Measurements from ENCODE around the gene PRELID2.
"Not testable (repeated sequence)": the region's sequence is repeated elsewhere in the genome, so short reads cannot be mapped to it uniquely, and the experiment has no call there.

The PRELID2 gene

GRCh38 chr5:145872486-145872885 is 37.3 kb upstream of the PRELID2 start:
- H3K9me2 ChIP-seq (replicated peaks; ENCODE audit: low read depth, low read length) = no peaks in the 10 kb centered on the region
- H3K4me1 ChIP-seq (ENCODE audit: insufficient read depth, low read length, poor library complexity, severe bottlenecking) = no peaks in the 10 kb centered on the region
- TF ChIP-seq, protein P1, sequence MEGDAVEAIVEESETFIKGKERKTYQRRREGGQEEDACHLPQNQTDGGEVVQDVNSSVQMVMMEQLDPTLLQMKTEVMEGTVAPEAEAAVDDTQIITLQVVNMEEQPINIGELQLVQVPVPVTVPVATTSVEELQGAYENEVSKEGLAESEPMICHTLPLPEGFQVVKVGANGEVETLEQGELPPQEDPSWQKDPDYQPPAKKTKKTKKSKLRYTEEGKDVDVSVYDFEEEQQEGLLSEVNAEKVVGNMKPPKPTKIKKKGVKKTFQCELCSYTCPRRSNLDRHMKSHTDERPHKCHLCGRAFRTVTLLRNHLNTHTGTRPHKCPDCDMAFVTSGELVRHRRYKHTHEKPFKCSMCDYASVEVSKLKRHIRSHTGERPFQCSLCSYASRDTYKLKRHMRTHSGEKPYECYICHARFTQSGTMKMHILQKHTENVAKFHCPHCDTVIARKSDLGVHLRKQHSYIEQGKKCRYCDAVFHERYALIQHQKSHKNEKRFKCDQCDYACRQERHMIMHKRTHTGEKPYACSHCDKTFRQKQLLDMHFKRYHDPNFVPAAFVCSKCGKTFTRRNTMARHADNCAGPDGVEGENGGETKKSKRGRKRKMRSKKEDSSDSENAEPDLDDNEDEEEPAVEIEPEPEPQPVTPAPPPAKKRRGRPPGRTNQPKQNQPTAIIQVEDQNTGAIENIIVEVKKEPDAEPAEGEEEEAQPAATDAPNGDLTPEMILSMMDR (conservative IDR thresholded peaks at IDR 0.05; ENCODE audit: low read length) = no peak
- no peak for TF ChIP-seq EZH2phosphoT487 (IDR thresholded peaks at IDR 0.05; ENCODE audit: borderline replicate concordance)
- H3K79me2 ChIP-seq (ENCODE audit: insufficient read depth, low read length) = no peaks in the 10 kb centered on the region
- no peaks in the 10 kb centered on the region for H3K27me3 ChIP-seq (ENCODE audit: insufficient read depth, low read length, poor library complexity, severe bottlenecking)
- no peaks in the 10 kb centered on the region for H3F3A ChIP-seq (ENCODE audit: low read depth)
- no peaks in the 10 kb centered on the region for H3K36me3 ChIP-seq (ENCODE audit: insufficient read depth, low read length)
- H3K4me2 ChIP-seq (ENCODE audit: low read depth, low read length, poor library complexity, severe bottlenecking) = no peak overlapping the region
- H4K20me1 ChIP-seq (ENCODE audit: insufficient read depth, low read length, poor library complexity, severe bottlenecking) = no peaks in the 10 kb centered on the region
- H3K4me3 ChIP-seq (ENCODE audit: low read length, poor library complexity, severe bottlenecking) = no peak overlapping the region
- no peak overlapping the region for H3K9ac ChIP-seq (ENCODE audit: low read depth, low read length, poor library complexity, severe bottlenecking)
- no peak overlapping the region for H2AFZ ChIP-seq (ENCODE audit: low read length)
- H3K9me3 ChIP-seq (ENCODE audit: insufficient read depth, low read depth, low read length) = no peaks in the 10 kb centered on the region

GRCh38 chr5:145869753-145870152 is 34.6 kb upstream of the PRELID2 start:
- no peaks in the 10 kb centered on the region for H4K20me1 ChIP-seq (ENCODE audit: insufficient read depth, low read length, poor library complexity, severe bottlenecking)
- no peaks in the 10 kb centered on the region for H3K79me2 ChIP-seq (ENCODE audit: insufficient read depth, low read length)
- H3K27me3 ChIP-seq (ENCODE audit: insufficient read depth, low read length, poor library complexity, severe bottlenecking) = no peaks in the 10 kb centered on the region
- no peak overlapping the region for H3K4me3 ChIP-seq (ENCODE audit: low read length, poor library complexity, severe bottlenecking)
- H3K9me2 ChIP-seq (replicated peaks; ENCODE audit: low read depth, low read length) = no peaks in the 10 kb centered on the region
- H3F3A ChIP-seq (ENCODE audit: low read depth) = no peaks in the 10 kb centered on the region
- no peaks in the 10 kb centered on the region for H3K36me3 ChIP-seq (ENCODE audit: insufficient read depth, low read length)
- no peak overlapping the region for H3K4me2 ChIP-seq (ENCODE audit: low read depth, low read length, poor library complexity, severe bottlenecking)
- no peak overlapping the region for H3K9ac ChIP-seq (ENCODE audit: low read depth, low read length, poor library complexity, severe bottlenecking)
- no peak for TF ChIP-seq EZH2phosphoT487 (IDR thresholded peaks at IDR 0.05; ENCODE audit: borderline replicate concordance)
- TF ChIP-seq, protein P1 (conservative IDR thresholded peaks at IDR 0.05; ENCODE audit: low read length) = no peak
- H3K9me3 ChIP-seq (ENCODE audit: insufficient read depth, low read depth, low read length) = no peaks in the 10 kb centered on the region
- no peaks in the 10 kb centered on the region for H3K4me1 ChIP-seq (ENCODE audit: insufficient read depth, low read length, poor library complexity, severe bottlenecking)
- no peak overlapping the region for H2AFZ ChIP-seq (ENCODE audit: low read length)

DNA sequence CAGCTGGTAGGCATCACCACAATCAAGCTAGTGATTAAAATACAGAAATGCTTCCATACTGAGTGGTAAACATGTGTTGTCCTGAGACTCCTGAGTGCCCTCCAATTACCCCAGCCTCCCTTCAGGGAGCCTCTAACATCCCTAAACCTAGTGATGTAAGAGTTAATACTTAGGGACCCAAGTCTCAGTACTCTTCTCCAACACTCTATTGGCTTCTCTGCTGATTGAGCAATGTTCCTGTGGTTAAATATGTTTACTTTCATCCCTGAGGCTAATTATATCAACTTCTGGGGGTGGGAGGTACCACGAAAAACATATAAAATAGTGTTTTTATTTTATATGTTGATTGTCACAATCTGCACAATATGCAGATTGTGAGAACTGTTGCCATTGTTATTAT is 32.7 kb upstream of the PRELID2 start:
- Histone ChIP-seq H3K9me3 (ENCODE audit: insufficient read depth, low read depth, low read length) (no peaks in the 10 kb centered on the region), H4K20me1 (ENCODE audit: insufficient read depth, low read length, poor library complexity, severe bottlenecking) (no peaks in the 10 kb centered on the region), H3F3A (ENCODE audit: low read depth) (no peaks in the 10 kb centered on the region), H3K4me3 (ENCODE audit: low read length, poor library complexity, severe bottlenecking) (no peak overlapping the region), H3K9me2 (replicated peaks; ENCODE audit: low read depth, low read length) (no peaks in the 10 kb centered on the region), H3K4me1 (ENCODE audit: insufficient read depth, low read length, poor library complexity, severe bottlenecking) (no peaks in the 10 kb centered on the region), H2AFZ (ENCODE audit: low read length) (no peak overlapping the region), H3K27me3 (ENCODE audit: insufficient read depth, low read length, poor library complexity, severe bottlenecking) (no peaks in the 10 kb centered on the region), H3K79me2 (ENCODE audit: insufficient read depth, low read length) (no peaks in the 10 kb centered on the region), H3K36me3 (ENCODE audit: insufficient read depth, low read length) (no peaks in the 10 kb centered on the region), H3K4me2 (ENCODE audit: low read depth, low read length, poor library complexity, severe bottlenecking) (no peak overlapping the region), H3K9ac (ENCODE audit: low read depth, low read length, poor library complexity, severe bottlenecking) (no peak overlapping the region)
- TF ChIP-seq, protein P1 (conservative IDR thresholded peaks at IDR 0.05; ENCODE audit: low read length) = no peak
- TF ChIP-seq EZH2phosphoT487 (IDR thresholded peaks at IDR 0.05; ENCODE audit: borderline replicate concordance) = no peak

- H3K9me2 ChIP-seq (replicated peaks; ENCODE audit: low read depth, low read length); H3K27me3 ChIP-seq (ENCODE audit: insufficient read depth, low read length, poor library complexity, severe bottlenecking); H3K79me2 ChIP-seq (ENCODE audit: insufficient read depth, low read length); H3K9ac ChIP-seq (ENCODE audit: low read depth, low read length, poor library complexity, severe bottlenecking); H3K4me3 ChIP-seq (ENCODE audit: low read length, poor library complexity, severe bottlenecking); H3K9me3 ChIP-seq (ENCODE audit: insufficient read depth, low read depth, low read length); H3K36me3 ChIP-seq (ENCODE audit: insufficient read depth, low read length); H3K4me2 ChIP-seq (ENCODE audit: low read depth, low read length, poor library complexity, severe bottlenecking); H3F3A ChIP-seq (ENCODE audit: low read depth); H4K20me1 ChIP-seq (ENCODE audit: insufficient read depth, low read length, poor library complexity, severe bottlenecking); H2AFZ ChIP-seq (ENCODE audit: low read length); H3K4me1 ChIP-seq (ENCODE audit: insufficient read depth, low read length, poor library complexity, severe bottlenecking): not testable (repeated sequence)
Measured at GRCh38 chr5:145864432-145864831, 29.3 kb upstream of the PRELID2 start.
